Glomerular endothelial cell (primary cell): ENCODE measurements around the gene BCKDHB. TPM values are rescaled to one million over a fixed set of nuclear protein-coding genes. Genes with fewer than 3 reads are reported as not detected.
"Not testable (repeated sequence)": the region's sequence is repeated elsewhere in the genome, so short reads cannot be mapped to it uniquely, and the experiment has no call there.

Experiments used
- DNase-seq: peaks from one replicate; pipeline ENCODE4 v3.0.0-alpha.2; 2011; ENCODE audit warnings: low read depth, low spot score; ENCODE audit errors: extremely low read depth
- total RNA-seq: library from RNA; depleted of rRNA; stranded (reverse); fragments of >200 nt; gene quantifications from 2 replicates; pipeline ENCODE4 v1.2.3, GENCODE V29; 2015

BCKDHB gene
- total RNA-seq, 1 donor from 2014 or later, result 9.7 TPM

GRCh38 chr6:80251321-80251720 is 144.8 kb downstream of the BCKDHB start:
- DNase-seq, result no peak

DNA sequence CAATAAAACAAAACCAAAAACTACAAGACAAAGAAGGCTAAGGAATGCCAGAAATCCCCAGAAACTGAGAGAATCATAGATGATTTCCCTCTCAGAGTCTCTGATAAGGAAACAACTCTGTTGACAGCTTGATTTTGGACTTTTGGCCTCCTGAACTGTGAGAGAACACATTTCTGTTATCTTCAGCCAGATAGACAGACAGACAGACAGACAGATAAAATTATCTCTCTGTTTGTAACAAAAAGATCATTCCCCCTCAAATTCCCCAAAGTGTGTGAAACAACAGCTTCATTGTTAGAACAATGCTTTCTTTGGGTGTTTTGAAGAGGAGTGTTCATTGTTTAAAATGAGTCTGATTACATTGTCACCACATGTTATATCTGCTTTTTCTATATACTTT is 148.2 kb downstream of the BCKDHB start:
- no peak for DNase-seq

DNA sequence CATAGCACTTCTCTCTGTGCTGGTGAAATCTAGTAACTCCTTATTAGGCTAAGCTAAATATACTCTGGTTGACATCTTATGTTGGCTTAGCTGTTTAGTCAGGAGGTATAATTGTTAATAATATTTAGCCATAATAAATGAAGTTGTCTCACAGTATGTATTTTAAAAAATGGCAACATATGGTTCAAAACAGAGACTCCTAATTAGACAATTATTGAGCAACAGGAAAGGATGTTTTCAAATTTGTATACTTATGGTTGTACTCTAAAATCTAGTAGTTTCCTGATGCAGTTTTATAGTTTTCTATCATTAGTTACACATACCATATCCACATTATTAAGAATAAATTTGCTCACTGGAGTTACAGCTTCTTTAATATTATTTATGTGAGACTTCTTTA is 150.2 kb downstream of the BCKDHB start:
- DNase-seq, result no peak

DNA sequence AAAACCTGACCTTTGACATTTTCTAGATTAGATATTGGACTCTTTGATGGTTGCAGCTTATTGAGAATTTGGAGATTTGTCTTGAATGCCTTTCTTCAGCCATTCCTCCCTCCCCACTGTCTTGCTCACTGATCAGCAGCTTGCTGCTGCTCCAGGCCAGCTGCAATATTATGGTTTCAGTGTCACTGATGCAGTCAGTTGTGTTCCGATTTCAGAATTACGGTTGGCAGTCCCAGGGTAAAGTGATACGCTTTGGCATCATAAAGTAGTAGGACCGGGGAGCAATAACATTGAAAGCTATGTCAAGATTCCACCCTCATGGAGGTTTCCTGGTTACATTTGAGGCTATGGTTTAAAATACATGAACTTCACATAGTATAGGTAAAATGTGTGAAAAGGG is 152.6 kb downstream of the BCKDHB start:
- no peak for DNase-seq

DNA sequence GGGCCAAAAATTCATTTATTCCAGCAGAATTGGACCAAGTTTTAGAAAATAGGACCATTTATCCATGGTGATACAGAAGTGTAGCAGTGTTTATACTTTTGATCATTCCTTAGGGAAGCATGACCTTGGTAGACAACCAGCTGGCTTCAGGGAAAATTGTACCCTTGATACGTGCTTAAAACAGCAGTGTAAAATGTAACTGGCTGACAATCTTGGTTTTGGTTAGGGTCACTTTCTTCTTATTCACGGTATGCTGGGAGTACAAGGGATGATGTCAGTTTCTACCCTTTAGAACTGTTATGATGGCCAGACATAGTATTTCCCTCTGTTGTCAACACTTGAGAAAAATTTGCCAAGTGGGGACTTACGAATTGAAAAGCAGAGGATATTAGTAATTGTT is 157.1 kb downstream of the BCKDHB start:
- no peak for DNase-seq

GRCh38 chr6:80268865-80269730 is 162.6 kb downstream of the BCKDHB start:
- no peak for DNase-seq

- no peak for DNase-seq
Observed at GRCh38 chr6:80271074-80271473, 164.6 kb downstream of the BCKDHB start.

DNA sequence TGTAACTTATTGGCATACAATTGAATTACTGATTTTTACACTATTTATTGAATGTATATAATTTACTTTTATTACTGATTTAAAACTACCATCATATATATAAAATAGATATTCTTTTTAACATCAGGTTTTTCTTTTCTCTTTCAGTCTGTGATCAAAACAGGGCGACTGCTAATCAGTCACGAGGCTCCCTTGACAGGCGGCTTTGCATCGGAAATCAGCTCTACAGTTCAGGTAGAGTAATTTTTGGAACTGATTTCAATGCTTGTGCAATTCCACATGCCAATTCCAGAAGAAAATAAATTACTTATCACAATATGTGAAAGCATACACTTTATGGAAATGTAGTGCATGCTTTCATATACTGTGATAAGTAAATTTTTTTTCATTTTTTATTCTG is 166.5 kb downstream of the BCKDHB start:
- DNase-seq, result no peak

GRCh38 chr6:80276861-80277260 is 170.4 kb downstream of the BCKDHB start:
- DNase-seq, result no peak

DNA sequence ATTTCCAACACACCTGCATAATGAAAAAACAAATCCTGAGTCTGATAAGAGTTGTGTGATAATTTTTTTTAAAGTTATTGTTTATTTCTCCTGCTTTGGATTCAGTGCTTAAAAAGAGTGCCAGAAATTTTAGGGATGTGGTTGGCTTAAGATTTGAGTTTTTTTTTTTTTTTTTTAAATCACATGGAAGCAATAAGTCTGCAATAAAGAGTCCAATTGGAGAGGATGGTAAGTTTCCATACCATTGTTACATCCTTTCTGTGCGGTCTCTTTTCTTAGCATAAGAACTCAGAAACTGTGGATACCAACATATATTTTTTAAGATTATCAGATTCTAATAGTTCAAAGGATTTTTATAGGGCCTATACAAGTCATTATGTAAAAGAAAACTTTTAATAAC is 171.0 kb downstream of the BCKDHB start:
- DNase-seq, result no peak

- DNase-seq, result no peak
Observed at GRCh38 chr6:80280262-80281010, 174.0 kb downstream of the BCKDHB start.

DNA sequence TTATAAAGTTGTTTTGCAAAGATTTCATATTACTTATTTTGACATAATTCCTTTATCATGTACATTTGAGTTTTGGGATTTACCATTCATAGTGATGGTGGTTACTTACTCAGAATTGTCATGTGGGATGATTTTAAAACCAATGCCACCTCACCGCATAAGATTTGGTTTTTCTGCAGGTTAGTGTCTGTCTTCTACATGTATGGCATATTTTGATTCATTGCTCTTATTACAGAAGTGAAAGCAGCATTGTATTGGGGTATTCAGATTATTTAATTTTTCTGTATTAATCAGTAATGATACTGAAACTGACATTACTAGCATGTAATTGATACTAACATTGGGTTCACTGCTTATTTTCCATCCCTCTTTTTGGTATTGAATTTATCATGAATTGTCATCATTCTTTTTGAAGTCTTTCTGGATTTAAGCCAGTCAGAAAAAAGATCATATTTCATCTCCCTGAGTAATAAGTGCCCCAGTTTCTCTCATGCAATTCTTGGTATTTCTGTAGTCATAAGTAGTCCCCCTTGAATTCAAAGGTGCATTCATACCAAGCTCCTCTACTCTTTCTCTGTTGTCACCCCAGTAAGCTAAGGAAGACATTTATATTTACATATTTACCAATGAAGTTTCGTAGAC is 176.6 kb downstream of the BCKDHB start:
- DNase-seq, result no peak

GRCh38 chr6:80287112-80287511 is 180.6 kb downstream of the BCKDHB start:
- no peak for DNase-seq

DNA sequence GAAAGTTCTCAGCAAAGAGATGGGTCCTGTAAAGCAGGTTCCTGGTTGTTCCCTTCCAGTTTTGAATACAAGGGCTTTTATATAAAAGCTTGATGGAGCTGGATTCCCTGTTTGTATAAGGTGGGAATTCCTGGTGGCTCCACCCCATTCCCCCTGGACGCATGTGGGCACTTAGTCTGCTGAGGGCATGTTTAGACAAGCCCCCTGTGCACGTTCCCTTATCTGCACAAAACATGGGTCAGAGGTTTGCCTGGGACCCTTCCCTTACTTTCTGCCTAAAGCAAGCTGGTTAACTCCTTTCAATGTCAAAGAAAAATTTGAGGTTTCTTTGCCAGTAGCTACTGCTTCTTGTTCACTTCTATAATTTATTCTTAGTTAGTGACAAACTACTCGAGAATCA is 181.1 kb downstream of the BCKDHB start:
- DNase-seq, result no peak

DNA sequence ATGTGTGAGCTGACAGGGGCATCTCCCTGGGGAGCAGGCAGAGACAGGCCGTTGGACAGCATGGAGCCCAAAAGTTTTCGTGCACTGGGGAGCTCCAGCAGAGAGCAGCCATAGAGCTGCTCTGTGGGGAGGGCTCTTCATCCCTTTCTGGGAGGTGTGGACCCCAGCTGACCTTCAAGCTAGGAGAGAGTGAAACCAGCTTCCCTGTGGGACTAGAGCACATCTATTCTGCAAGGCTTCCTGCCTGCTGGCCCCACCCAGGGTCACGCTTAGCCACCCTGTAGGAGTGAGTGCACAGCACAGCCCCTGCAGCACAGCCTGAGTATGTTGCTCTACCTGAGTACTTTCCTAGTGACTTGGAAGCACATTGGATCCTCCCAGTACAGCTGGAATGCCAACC is 183.3 kb downstream of the BCKDHB start:
- DNase-seq, result no peak

DNA sequence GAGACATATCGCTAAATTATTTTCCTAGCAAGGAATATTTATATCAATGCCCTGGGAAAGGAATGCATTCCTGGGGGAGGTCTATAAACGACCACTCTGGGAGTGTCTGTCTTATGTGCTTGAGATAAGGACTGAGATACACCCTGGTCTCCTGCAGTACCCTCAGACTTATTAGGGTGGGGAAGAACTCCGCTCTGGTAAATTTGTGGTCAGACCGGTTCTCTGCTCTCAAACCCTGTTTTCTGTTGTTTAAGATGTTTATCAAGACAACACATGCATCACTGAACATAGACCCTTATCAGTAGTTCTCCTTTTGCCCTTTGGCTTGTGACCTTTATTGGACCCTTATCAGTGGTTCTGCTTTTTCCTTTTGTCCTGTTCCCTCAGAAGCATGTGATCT is 188.1 kb downstream of the BCKDHB start:
- DNase-seq, result not testable (repeated sequence)

GRCh38 chr6:80302716-80303115 is 196.2 kb downstream of the BCKDHB start:
- no peak for DNase-seq

DNA sequence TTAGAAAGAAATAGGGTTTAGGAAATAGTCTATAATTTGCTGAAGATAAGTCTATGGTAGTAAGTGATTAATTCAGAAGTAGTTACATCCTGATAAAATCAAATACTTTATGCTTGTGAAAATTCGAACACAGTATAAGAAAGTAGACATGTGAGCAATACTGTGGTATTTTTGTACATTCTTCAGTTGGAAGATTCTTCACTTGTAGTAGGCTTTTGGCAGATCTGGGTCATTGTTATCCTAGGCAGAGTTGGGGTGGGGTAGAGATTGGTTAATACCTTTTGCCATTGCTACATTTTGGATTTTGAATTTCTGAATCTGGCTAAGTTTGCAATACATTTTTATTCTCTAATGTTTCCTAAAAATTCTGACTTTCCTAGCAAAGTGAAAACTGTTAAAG is 197.5 kb downstream of the BCKDHB start:
- no peak for DNase-seq

GRCh38 chr6:80314531-80314930 is 208.1 kb downstream of the BCKDHB start:
- DNase-seq, result no peak

GRCh38 chr6:80316686-80317231 is 210.3 kb downstream of the BCKDHB start:
- DNase-seq, result no peak

- no peak for DNase-seq
Observed at GRCh38 chr6:80319196-80319595, 212.7 kb downstream of the BCKDHB start.
